ENCODE results near the gene PLPP1. TPM values are rescaled to one million over a fixed set of nuclear protein-coding genes. Genes with fewer than 3 reads are reported as not detected.

PLPP1 gene
- 100 to 1,000 TPM in 2 of 6 experiments, 10 to 100 TPM in 4; 23.3 to 145 (median 36.0) TPM for total RNA-seq
- long read RNA-seq, partial matches to known transcripts = 1 of 6 reads
- long read RNA-seq, other reads (novel, unspliced or antisense) = 2 of 6 reads

GRCh38 chr5:55534436-55535198 lies at the start of gene PLPP1:
PLPP1 (minus strand) TSS chr5:55534964; CDS start chr5:55534629, 335 bp downstream.
- H3K9me3 ChIP-seq = no peaks in the 10 kb centered on the region
- H3K27ac ChIP-seq = peak within 1 kb of the TSS; percentile 94 to 97 (median 94)
- peak; percentile 94 to 96 (median 96) for DNase-seq
- ATAC-seq = peak; percentile 91 to 97 (median 92)
- H3K36me3 ChIP-seq = no peaks in the 10 kb centered on the region
- peak in 2 of 4 donors; percentile 3 to 9 for TF ChIP-seq CTCF (IDR thresholded peaks at IDR 0.05)
- TF ChIP-seq POLR2A (IDR thresholded peaks at IDR 0.05) = peak; percentile 87
- peak within 1 kb of the TSS; percentile 87 to 96 (median 91) for H3K4me3 ChIP-seq
- no CpG with 5 or more reads among the region's 91 CpGs for WGBS (ENCODE audit: insufficient coverage, low coverage, low lambda C conversion rate, missing lambda C conversion rate)
- intact Hi-C loops (cut with DNase I) = no loop called here
- peaks cover 0 to 10% (median 3%) of the 10 kb centered on the region in 4 donors for H3K4me1 ChIP-seq
- no peaks in the 10 kb centered on the region for H3K27me3 ChIP-seq

- H3K9me3 ChIP-seq = no peaks in the 10 kb centered on the region
- no peak for TF ChIP-seq POLR2A (IDR thresholded peaks at IDR 0.05)
- no peak for TF ChIP-seq CTCF (IDR thresholded peaks at IDR 0.05)
- no peaks in the 10 kb centered on the region for H3K27me3 ChIP-seq
These were observed 48.8 kb upstream of the PLPP1 start for GRCh38 chr5:55583578-55583977.

DNA sequence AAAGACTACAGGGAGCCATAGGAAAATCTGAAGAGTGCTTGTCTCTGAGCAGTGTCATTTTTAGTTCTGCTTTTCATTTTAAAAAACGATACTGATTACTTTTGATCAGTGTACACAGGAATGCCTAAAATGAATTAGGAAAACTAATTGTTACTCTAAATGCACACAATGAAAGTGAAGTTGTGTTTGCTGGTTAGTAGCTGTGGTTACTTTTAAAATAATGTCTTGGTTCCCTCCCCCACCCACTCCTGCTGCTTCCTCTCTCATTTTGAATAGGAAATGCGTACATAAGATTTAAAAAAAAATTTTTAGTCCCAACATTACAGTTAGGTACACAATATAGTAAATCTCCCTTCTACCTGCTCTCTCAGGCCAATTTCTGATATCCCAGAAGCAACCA lies 47.5 kb upstream of the PLPP1 start:
- H3K4me3 ChIP-seq = no peak overlapping the region
- DNase-seq (no peak), ATAC-seq (peak in 1 of 4 donors; percentile 17)
- no peak for TF ChIP-seq CTCF (IDR thresholded peaks at IDR 0.05)
- TF ChIP-seq POLR2A (IDR thresholded peaks at IDR 0.05) = no peak
- H3K36me3 ChIP-seq = no peaks in the 10 kb centered on the region
- no peaks in the 10 kb centered on the region for H3K9me3 ChIP-seq
- no peak overlapping the region for H3K27ac ChIP-seq
- 29% methylated on average over 2 of the region's 2 CpGs for WGBS (ENCODE audit: insufficient coverage, low coverage, low lambda C conversion rate, missing lambda C conversion rate)
- intact Hi-C loops (cut with DNase I) = no loop called here
- H3K27me3 ChIP-seq = no peaks in the 10 kb centered on the region
- peaks cover 0 to 10% (median 4%) of the 10 kb centered on the region in 4 donors for H3K4me1 ChIP-seq

More at GRCh38 chr5:55583578-55583977, 48.8 kb upstream of the PLPP1 start:
- WGBS (ENCODE audit: insufficient coverage, low coverage, low lambda C conversion rate, missing lambda C conversion rate) = 93% methylated on average over 7 of the region's 9 CpGs
- Histone ChIP-seq H3K4me3 (no peak overlapping the region), H3K27ac (no peak overlapping the region), H3K36me3 (no peaks in the 10 kb centered on the region), H3K4me1 (no peaks in the 10 kb centered on the region)
- DNase-seq (no peak), ATAC-seq (no peak)
- intact Hi-C loops (cut with DNase I) = no loop called here

DNA sequence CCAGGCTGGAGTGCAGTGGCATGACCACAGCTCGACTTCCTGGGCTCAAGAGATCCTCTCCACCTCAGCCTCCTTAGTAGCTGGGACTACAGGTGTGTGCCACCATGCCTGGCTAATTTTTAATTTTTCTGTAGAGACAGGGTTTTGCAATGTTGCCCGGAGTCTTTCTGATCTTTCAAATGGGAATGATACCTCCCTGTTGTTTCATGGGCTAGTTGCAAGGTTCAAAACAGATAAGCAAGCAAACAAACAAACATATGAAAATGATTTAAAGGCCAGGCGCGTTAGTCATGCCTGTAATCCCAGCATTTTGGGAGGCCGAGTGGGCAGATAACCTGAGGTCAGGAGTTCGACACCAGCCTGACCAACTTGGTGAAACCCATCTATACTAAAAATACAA lies 45.3 kb upstream of the PLPP1 start:
- intact Hi-C loops (cut with DNase I) = no loop called here
- no peak overlapping the region for H3K4me3 ChIP-seq
- H3K36me3 ChIP-seq = no peaks in the 10 kb centered on the region
- 71% methylated on average over 5 of the region's 6 CpGs for WGBS (ENCODE audit: insufficient coverage, low coverage, low lambda C conversion rate, missing lambda C conversion rate)
- H3K9me3 ChIP-seq = no peaks in the 10 kb centered on the region
- H3K4me1 ChIP-seq = peaks cover 0 to 26% (median 8%) of the 10 kb centered on the region in 4 donors
- H3K27me3 ChIP-seq = no peaks in the 10 kb centered on the region
- TF ChIP-seq CTCF (IDR thresholded peaks at IDR 0.05) = no peak
- TF ChIP-seq POLR2A (IDR thresholded peaks at IDR 0.05) = no peak
- DNase-seq (no peak), ATAC-seq (peak; percentile 6 to 66 (median 32))
- H3K27ac ChIP-seq = peak overlapping the region in 2 of 3 donors; percentile 16 to 24

All from right lobe of liver (tissue), 6 donors.